HG03439 (cell line): ENCODE results near the gene MAP3K2.

Source experiments
- ATAC-seq: cut with Tn5 transposase; IDR thresholded peaks from one replicate; pipeline ENCODE4 v1.9.1; 2021; ENCODE audit warnings: mild to moderate bottlenecking, moderate library complexity; ENCODE audit not compliant: unreplicated experiment

Gene MAP3K2

DNA sequence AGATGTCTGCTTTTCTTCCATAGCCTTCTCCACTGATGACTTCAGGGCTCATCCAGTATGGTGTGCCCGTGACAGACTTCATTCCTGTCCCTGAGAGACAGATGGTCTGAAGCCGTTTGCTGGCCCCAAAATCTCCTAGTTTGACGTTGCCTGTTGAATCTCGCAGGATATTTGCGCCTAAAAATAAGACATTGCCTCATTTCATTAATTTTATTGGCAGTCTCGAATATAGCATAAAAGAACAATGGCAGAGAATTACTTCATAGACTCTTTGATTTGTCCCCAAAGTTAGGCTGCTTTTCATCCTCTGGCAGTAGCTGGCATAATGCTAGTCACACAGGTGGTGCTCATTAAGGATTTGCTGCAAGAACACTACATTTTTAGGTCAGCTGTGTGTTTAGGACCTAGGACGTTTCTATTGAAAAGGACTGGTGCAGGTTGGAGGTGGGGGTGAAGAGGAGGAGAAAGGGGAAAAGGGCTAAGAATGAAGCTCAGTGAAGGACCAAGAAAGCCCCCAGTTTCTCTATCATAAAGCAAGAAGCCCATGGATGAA, 79.1 kb downstream of the MAP3K2 start:
- no peak for ATAC-seq

DNA sequence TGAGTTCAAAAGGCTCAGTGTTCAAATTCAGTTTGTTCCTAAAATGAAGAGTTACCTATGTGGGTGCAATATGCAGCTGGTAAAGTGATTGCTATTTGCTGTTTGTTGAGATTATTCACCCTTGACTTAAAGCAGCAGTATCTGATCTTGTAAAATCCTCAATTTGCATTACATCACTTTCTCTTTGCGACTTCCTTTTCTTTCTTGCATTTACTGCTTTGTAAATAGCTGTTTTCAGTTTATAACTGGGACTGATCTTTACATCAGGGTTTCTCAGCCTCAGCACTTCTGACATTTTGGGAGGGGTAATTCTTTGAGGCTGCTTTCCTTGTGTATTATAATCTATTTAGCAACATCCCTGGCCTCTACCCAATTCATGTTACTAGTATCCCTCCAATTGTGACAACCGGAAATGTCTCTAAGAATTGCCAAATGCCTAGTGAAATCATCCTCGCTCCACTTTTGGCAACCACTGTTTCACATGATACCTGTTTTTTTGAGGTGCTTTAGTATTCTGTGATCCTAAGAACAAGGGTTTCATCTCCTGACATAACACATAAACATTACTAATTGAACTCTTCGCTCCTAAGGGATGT, 81.7 kb downstream of the MAP3K2 start:
- ATAC-seq: no peak

DNA sequence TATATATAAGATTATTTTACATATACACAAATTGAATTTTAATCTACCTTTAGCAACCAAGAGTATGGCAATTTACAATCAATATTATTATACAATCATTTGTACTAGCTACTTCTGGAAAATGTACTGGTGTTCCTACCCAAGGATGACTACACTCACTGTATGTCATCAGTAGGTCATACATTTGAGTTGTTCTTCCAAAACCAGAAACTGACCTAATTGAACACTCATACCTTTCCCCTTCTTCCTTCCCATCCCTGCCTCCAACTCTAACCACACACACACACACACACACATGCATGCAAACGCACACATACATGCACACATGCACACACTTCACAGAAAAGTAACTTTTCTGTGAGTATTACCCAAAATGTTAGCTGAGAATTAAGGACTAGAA, 85.6 kb downstream of the MAP3K2 start:
- ATAC-seq: no peak

DNA sequence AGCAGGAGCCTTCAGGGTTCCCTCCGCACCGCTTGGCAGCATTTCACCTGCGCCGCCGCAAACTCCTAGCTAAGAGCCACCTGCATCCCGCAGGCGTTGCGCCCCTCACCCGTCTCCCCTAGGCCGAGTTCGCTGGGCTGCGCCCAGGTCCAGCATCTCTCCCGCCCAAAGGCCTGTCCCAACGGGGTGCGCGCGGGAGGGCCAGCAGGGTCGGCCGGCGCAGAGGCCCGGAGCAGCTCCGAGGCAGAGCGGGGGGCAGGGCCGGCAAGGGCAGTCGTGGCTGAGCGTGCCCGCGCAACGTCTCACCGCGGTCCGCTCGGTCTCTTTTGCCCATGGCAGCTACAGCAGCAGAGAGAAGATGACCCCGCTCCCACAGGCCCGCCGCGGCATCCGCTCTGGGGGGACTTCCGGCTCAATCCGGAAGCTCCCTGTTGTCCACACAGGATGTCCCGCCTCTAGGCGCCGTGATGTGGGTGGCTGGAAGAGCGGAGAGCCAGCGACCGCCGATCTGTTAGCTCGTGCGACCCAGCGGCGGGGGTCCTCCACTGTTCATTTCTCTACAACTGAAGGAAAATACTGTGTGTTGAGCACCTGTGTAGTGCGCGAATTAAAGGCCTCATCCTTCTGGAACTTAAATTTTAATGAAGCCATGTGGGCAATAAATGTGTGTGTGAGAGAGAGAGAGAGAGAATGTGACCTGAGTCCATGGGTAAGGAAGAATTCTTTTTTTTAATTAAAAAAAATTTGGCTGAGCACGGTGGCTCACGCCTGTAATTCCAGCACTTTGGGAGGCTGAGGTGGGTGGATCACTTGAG, 93.8 kb downstream of the MAP3K2 start, which contains the start of gene ERCC3:
ERCC3 (minus strand) TSS at position 397 of the 815 bp plus-strand sequence; CDS start at position 334, 63 bp downstream.
- ATAC-seq: peak; percentile 97

DNA sequence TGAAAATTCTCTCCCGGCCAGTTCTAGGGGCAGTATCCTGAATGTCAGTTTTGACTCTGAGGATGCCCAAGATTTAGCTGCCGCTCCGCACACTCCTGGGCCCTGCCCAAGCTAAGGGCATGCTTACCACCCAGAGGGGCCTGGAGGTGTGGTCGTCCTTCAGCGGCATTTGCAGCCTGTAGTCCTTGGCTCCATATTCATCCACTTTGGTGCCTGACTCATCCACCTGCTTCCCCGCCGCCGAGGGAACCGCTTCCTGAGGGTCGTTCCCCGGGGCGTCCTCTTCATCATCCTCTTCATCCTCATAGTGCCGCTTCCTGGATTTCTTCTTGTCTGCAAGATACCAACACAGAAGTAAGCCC, 94.4 kb downstream of the MAP3K2 start:
- peak; percentile 7 for ATAC-seq

DNA sequence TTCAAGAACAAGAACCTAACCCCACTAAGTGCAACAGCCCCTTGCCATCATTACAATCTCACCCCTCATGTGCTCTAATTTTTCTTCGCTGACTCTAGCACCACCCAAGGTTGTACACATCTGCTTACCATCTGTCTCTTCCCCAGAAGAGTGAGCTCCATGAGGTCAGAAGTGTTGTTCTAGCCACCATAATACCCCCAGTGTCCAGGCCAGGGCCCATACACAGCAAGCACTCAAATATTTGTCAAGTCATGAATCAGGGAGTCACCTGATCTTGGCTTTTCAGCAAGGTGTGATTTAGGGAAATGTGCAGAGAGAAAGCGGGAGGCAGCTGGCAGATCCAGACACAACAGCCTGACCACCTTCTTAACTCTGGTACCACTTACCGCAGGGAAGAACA, 99.5 kb downstream of the MAP3K2 start:
- no peak for ATAC-seq

DNA sequence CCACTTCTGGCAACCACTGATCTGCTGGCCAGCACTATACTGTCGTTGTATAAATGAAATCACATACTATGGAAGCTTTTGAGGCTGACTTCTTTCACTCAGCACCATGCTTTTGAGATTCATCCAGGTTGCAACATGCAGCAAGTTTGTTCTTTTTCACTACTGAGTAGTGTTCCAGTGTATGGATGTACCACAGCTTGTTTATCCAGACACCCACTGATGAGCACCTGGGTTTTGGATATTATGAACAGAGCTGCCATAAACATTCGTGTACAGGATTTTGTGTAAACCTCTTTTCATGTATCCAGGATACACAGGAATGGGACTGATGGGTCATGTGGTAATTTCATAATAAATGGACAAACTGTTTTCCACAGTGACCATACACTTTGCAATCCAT, 104.5 kb downstream of the MAP3K2 start:
- ATAC-seq: no peak

DNA sequence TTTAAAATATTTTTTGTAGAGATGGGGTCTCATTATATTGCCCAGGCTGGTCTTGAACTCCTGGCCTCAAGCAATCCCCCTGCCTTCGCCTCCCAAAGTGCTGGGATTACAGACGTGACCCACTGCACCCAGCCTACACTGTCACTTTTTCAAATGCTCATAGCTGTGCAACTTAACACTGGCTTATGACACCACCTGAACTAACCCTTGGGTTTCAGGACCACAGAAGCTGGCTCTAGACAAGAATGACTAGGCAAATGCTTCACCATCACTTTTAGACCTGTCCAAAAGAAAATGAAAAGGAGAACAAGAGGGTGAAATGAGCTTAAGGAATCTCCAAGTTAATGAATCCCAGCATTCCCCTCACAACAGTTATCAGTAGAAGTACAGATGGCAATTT, 107.1 kb downstream of the MAP3K2 start:
- ATAC-seq: no peak

DNA sequence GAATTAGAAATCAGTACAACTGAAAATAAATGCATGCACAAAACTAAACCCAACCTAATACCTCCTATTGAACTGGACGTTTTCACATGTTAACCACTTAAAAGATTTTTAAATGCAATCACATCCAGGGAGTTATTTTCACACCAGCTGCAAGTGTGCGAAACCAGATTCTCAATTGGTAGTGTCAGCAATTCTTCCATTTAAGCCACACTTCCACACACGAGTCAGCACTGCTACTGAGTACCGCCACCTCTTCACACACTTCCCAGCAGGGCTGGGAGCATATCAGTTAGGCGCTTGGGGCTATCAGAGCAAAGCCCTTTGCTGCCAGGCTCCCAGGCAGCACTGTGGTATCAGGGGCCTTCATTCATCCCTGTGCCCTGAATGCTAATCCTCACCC, 108.0 kb downstream of the MAP3K2 start:
- no peak for ATAC-seq

DNA sequence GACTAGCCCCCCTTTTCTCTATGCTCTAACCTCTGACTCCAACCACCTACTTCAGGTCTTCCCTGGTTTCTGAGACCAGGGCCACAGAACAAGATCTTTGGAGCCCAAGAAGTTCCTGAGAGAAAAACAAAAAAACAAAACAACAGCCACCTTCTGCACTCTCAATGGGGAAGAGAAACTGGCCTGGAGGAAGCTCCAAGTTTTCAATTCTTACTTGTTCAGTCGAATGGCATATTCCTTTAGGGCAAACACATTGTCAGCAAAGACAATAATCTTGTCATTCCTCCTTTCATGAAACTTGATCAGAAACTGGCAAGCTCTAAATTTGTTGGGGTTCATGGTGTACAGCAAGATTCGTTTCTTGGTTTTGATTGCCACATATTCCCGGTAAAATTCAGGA, 108.8 kb downstream of the MAP3K2 start:
- ATAC-seq: no peak

DNA sequence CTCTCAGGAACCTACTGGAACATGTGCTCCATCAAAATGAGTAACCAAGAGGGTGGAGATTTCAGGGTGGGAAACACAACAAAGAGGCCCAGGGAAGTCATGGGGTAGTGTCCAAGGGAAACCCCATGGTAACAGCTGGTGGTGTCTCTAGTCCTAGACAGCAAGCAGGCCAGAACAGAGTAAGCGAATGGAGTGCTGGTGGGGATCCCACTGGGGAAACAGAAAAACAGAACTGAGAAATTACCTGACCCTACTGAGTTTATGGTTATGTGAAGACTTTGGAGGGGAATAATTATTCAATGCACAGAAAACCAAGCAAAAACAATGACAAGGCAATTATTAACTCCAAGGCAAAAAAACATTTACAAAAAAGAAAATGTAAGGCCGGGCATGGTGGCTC, 110.7 kb downstream of the MAP3K2 start:
- ATAC-seq: no peak

DNA sequence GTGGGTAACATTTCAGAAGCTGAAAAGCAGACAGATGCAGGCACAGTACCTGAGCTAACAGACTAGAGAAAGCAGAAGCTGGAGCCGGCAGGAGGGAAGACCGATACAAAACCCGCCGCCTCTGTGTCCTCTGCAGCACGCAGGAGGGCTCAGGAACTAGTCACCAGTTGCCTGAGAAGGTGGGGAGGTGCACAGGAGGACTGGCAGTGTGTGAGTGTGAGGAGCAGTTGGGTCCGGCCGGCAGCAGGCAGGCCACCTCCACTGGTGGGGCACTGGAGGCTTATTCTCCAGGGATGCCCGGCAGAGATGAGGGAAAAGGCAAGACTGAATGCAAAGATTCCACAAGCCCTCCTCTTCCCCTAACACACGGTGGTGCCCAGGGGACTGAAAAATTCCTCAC, 112.0 kb downstream of the MAP3K2 start:
- ATAC-seq: no peak

DNA sequence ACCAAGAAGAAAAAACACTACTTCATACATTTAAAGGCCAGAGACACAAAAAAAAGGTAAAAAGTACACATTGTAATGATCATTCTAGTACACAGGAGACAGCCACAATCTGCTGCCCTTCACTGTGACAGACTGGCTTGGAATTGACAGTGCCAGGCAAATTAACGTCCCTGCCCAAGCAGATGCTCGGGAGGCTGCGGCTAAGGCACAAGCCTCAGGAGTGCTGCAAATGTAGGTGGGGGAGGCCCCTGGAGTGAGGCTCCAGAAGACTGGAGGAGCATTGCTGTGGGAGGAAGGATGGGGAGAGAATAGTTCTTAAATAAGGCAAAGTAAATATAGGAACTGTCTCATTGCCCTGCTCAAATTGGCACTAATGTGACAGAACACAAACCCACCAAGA, 112.4 kb downstream of the MAP3K2 start:
- no peak for ATAC-seq

DNA sequence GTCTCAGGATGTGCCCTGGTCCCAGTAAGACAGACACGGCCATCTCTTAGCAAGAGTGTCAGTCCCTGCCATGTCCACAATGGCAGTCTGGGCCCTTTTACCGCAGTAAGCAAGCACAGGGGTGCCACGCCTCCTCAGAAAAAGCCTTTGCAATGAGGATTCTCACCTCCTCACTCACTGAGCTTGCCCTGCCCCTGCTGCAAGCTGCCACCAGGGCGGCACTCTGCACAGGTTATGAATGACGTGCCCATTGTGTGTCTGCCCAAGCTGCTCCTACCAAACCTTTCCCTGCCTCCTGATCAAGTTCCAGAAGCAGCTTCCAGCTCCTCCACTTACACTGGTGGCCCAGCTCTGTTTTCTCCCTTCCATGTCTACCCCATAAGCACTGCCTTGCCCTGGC, 117.1 kb downstream of the MAP3K2 start:
- ATAC-seq: no peak

DNA sequence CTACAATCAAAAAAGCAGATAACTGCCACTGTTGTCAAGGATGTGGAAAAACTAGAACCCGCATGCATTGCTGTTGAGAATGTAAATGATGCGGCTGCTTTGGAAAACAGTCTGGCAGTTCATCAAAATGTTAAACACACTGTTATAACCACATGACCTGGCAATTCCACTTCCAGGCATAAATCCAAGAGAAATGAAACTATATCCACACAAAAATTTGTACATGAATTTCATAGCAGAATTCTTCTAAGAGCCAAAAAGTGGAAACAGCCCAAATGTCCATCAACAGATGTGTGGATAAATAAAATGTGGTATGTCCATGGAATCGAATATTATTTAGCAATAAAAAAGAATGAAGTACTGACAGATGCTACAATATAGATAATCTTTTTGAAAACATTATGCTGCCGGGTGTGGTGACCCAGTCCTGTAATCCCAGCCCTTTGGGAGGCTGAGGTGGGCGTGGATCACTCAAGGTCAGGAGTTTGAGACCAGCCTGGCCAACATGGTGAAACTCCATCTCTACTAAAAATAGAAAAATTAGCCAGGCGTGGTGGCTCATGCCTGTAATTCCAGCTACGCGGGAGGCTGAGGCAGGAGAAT, 125.9 kb downstream of the MAP3K2 start:
- no peak for ATAC-seq

DNA sequence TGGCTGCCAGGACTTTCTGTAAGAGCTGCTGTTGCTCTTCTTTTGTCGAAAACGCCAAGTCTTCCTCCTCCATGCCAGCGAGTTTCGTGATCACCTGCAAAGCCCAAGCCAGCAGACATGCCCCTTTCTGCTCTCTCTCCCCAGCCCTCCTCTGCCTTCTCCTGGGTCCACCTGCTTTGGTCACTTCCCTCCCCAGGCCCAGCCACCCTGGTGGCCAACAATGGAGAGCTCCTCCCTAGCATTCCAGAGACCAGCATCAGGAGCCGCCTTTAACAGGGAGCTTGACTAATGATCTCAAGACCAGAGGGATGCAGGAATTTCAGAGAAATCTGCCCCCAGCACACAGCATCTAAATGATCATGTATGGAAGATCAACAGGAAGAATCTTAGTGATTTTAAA, 128.4 kb downstream of the MAP3K2 start:
- no peak for ATAC-seq

DNA sequence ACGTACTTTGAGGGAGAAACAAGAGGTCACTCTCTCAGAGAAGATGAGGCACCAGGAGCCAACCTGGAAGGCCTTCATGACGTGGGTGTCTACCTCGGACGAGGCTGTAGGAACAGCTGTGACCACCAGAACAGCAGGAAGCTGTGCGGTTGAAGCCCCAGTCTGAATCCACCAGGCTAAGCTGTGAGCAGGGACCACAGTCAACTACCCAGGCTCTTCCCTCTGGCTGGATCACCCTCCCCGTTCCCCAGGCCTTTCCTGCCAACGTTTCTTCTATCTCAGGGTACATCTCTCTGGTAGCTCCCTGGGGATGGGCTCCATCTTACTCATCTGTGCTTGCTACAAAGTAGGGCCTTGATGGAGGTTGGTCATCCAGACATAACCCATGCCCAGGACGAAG, 130.9 kb downstream of the MAP3K2 start:
- ATAC-seq: no peak

DNA sequence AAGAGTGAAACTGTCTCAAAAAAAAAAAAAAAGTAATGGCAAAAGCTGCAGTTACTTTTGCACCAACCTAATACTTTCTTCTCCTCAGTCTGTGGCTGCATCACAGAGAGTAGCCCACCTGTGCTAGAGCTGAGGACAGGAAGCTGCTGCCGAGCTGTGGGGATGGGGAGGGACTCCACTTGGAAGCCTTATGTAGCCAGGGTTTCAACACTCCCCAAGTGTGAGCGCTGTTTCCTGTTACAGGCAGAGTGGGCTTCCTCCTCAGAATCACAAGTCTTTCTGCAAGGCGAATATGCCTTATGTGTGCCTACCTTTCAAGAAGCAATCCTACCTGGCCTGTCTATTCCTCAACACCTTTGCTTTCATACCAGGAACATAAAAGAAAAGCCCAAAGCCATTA, 131.4 kb downstream of the MAP3K2 start:
- no peak for ATAC-seq

DNA sequence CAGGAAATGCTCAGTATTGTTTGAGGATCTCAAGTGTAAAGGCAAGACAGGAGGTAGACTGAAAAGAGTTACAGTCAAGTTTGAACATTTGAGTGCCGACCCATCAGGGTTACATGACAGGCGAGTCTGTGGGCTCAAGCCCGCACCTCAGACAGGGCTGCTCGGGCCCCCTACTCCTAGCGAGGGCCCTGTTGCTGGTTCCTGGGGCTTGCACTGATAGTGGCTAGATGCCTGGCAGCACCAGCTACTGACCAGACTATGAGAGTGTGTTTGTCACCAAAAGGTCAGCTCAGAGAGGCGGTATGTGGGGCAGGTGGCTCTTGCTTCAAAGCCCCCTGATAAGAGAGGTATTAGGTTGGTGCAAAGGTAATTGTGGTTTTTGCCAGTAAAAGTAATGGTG, 132.1 kb downstream of the MAP3K2 start:
- ATAC-seq: no peak

DNA sequence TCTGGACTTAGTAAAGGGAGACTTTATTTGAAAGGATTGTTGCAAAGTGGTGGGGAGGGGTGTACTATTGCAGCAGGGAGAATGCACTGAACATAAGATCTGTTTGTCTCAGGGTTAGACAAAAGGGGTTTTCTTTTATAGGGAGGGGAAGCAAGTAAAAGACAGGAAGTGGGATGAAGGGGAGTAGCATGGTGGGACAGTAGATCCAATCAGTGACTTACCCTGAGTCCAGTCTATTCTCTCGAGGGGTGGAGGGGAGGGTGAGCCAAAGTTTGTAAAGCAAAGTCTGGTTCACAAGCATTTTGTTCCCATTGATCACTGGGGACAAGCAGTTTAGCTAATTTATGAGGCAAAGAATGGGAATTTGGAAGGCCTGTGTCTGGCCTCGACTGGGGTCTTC, 132.6 kb downstream of the MAP3K2 start:
- no peak for ATAC-seq

DNA sequence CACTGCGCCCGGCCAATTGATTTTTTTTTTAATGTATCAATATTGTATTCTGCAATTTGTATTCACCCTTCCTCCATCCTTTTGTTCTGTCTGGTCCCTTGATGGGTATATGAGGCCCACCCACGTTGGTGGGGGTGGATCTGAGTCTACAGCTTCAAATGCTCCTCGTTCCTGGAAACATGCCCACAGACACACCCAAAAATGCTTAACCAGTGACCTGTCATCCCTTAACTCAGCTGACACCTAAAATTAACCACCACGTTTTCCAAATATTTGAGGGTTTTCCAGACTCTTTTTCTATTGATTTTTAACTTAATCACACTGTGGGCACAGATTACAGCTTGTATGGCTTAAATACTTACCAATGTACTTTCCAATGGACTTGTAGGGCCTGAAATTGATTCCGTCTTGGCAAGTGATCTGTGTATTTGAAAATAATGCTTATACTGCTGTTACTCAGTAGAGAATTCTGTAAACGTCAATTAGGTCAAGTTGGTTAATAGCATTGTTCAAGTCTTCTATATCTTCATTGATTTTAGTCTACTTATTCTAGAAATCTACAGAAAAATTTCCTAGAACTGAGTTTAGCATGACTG, 133.3 kb downstream of the MAP3K2 start:
- ATAC-seq: no peak
